ENCODE data around the gene ASNSD1. TPM values are rescaled to one million over a fixed set of nuclear protein-coding genes. Genes with fewer than 3 reads are reported as not detected.
"Not testable (repeated sequence)": the region's sequence is repeated elsewhere in the genome, so short reads cannot be mapped to it uniquely, and the experiment has no call there.

The ASNSD1 gene
- polyA plus RNA-seq, 1 donor, result 35.9 TPM

DNA sequence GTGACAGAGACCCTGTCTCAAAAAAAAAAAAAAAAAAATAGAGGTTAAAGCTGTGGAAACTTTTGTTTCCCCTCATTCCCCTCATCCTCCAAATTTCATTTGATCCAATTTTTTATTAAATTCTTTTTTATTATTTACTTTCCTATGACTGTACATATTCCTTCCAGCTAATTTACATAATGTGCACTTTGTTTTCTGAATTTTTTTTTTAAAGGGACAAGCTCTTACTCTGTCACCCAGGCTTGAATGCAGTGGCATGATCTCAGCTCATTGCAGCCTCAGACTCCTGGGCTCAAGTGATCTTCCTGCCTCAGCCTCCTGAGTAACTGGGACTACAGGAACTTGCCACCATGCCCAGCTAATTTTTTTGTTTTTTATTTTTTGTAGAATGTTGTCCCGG lies 23.6 kb downstream of the ASNSD1 start:
- DNase-seq, result no peak
- WGBS (ENCODE audit: insufficient coverage, low lambda C conversion rate), result 89% methylated on average over 1 of the region's 1 CpG
- no peaks in the 10 kb centered on the region for H3K9me3 ChIP-seq (ENCODE audit: control insufficient read depth, low read depth, low read length)
- no peaks in the 10 kb centered on the region for H3K36me3 ChIP-seq (ENCODE audit: control insufficient read depth, insufficient read depth, low read length)
- no peak overlapping the region for H3K27ac ChIP-seq (ENCODE audit: low read length)
- H3K4me3 ChIP-seq (ENCODE audit: low read length), result no peak overlapping the region
- no peaks in the 10 kb centered on the region for H3K27me3 ChIP-seq (ENCODE audit: control insufficient read depth, insufficient read depth, low read length)
- no peaks in the 10 kb centered on the region for H3K4me1 ChIP-seq (ENCODE audit: control insufficient read depth, insufficient read depth, low read length)

DNA sequence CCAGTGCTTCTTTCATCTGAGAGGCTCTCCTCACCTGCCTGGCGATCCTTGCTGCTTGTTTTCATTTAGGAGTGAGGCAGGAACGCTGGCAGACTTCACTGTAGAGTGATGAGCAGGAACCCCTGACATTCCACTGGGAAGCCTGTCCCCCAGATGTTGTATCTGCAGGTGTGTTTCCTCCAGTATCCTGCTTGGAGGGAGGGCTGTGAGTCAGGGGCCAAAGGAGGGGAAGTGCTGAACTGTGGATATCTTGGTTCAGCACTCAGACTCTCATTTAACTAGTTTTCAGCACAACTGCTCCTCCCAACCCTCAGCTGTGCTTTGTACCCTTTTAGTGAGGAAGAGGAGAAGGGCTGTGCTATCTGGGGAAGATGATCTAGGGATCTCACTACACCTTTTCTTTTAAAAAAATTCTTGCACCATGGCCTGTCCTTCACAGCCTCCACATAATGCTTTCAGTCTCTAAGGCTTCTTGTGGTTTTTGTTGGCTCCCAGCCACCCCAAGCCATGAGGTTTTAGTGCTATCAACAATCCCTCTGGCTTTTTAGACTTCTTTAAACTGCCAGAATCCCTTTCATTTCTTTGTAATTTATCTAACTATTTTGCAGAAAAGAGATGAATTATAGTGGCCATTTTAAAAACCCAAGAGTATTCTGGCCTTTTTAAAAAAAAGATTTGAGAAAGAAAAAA lies 24.4 kb downstream of the ASNSD1 start:
- WGBS (ENCODE audit: insufficient coverage, low lambda C conversion rate), result no CpG with 5 or more reads among the region's 2 CpGs
- no peaks in the 10 kb centered on the region for H3K9me3 ChIP-seq (ENCODE audit: control insufficient read depth, low read depth, low read length)
- no peaks in the 10 kb centered on the region for H3K27me3 ChIP-seq (ENCODE audit: control insufficient read depth, insufficient read depth, low read length)
- H3K4me3 ChIP-seq (ENCODE audit: low read length), result no peak overlapping the region
- DNase-seq, result no peak
- H3K4me1 ChIP-seq (ENCODE audit: control insufficient read depth, insufficient read depth, low read length), result no peaks in the 10 kb centered on the region
- H3K27ac ChIP-seq (ENCODE audit: low read length), result no peak overlapping the region
- no peaks in the 10 kb centered on the region for H3K36me3 ChIP-seq (ENCODE audit: control insufficient read depth, insufficient read depth, low read length)

GRCh38 chr2:189687796-189688195 lies 26.5 kb downstream of the ASNSD1 start:
- WGBS (ENCODE audit: insufficient coverage, low lambda C conversion rate), result no CpG with 5 or more reads among the region's 1 CpG
- not testable (repeated sequence) for H3K4me3 ChIP-seq (ENCODE audit: low read length)

DNA sequence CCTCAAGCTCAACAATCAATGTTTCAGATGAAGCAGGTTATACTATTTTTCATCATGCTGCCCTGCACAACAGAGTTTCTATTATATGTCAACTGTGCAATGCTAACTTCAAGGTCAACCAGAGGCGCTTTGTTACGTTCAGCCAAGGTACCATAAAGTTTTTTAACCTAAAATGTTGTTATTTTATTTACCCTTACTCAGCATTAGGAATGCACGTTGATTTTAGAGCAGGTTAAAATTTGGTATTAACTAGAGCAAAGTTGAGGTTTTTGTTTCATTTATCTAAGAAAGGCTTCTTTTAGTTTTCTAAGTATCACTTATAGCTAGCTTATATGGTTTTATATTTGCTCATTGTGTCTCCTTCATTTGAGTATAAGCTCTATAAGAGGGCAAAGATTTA lies 35.0 kb downstream of the ASNSD1 start:
- DNase-seq, result no peak
- Histone ChIP-seq H3K4me3 (ENCODE audit: low read length) (no peak overlapping the region), H3K36me3 (ENCODE audit: control insufficient read depth, insufficient read depth, low read length) (no peaks in the 10 kb centered on the region), H3K9me3 (ENCODE audit: control insufficient read depth, low read depth, low read length) (no peaks in the 10 kb centered on the region), H3K27me3 (ENCODE audit: control insufficient read depth, insufficient read depth, low read length) (no peaks in the 10 kb centered on the region), H3K4me1 (ENCODE audit: control insufficient read depth, insufficient read depth, low read length) (no peaks in the 10 kb centered on the region), H3K27ac (ENCODE audit: low read length) (no peak overlapping the region)
- WGBS (ENCODE audit: insufficient coverage, low lambda C conversion rate), result 93% methylated on average over 2 of the region's 3 CpGs

More at GRCh38 chr2:189687796-189688195, 26.5 kb downstream of the ASNSD1 start:
- H3K4me1 ChIP-seq (ENCODE audit: control insufficient read depth, insufficient read depth, low read length); H3K27ac ChIP-seq (ENCODE audit: low read length); H3K36me3 ChIP-seq (ENCODE audit: control insufficient read depth, insufficient read depth, low read length); H3K27me3 ChIP-seq (ENCODE audit: control insufficient read depth, insufficient read depth, low read length); DNase-seq; H3K9me3 ChIP-seq (ENCODE audit: control insufficient read depth, low read depth, low read length): not testable (repeated sequence)

DNA sequence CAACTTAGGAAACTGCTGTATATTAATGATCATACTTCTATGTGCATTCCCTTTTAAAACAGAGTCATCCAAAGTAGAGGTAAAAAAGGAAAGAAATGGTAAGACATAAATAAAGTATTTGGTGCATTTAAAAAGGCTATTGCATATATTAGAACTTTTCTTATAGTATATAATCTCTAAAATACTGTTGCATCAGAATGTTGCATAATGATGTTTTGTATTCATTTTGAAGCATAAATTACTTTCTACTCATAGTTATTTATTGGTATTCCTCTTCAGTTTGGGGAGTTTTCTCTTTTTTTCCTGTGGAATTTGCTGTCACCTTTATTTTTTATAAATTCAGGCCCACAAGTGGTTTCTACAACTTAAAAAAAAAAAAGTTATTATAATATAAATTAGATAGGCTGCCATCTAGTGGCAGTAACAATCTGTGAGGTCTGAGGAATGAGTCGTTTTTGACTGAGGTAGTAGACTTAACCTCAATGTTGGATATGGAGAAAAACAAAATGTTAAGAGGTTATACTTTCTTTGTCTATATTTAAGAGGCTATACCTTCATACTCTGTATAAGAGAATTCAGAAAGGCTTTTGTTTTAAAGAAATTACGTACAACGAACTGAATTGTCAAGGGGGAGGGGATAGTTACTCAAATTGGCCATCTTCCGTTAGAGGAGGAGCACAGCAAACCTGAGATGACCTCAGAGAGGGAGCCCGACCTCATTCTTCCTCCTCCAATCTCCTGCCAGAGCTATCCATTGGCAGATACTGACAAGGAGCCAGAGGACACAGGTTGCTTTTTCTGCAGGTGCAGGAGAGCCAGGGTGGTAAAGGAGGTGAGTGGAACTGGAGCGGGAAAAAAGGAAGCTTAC lies 37.0 kb downstream of the ASNSD1 start:
- Histone ChIP-seq H3K9me3 (ENCODE audit: control insufficient read depth, low read depth, low read length) (no peaks in the 10 kb centered on the region), H3K27me3 (ENCODE audit: control insufficient read depth, insufficient read depth, low read length) (no peaks in the 10 kb centered on the region), H3K36me3 (ENCODE audit: control insufficient read depth, insufficient read depth, low read length) (no peaks in the 10 kb centered on the region), H3K27ac (ENCODE audit: low read length) (no peak overlapping the region), H3K4me3 (ENCODE audit: low read length) (no peak overlapping the region), H3K4me1 (ENCODE audit: control insufficient read depth, insufficient read depth, low read length) (no peaks in the 10 kb centered on the region)
- no CpG with 5 or more reads among the region's 6 CpGs for WGBS (ENCODE audit: insufficient coverage, low lambda C conversion rate)
- peak in 1 of 2 donors; percentile 9 for DNase-seq

DNA sequence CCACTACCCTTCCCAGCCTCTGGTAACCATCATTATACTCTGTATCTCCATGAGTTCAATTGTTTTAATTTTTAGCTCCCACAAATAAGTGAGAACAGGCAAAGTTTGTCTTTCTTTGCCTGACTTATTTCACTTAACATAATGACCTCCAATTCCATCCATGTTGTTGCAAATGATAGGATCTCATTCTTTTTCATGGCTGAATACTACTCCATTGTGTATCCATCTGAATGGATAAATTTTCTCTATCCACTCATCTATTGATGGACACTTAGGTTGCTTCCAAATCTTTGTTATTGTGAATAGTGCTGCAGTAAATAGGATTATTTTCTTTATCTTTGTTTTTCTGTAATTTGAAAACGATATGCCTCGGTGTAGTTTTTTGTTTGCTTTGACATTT lies 39.4 kb downstream of the ASNSD1 start:
- H3K4me3 ChIP-seq (ENCODE audit: low read length), result no peak overlapping the region
- no peaks in the 10 kb centered on the region for H3K36me3 ChIP-seq (ENCODE audit: control insufficient read depth, insufficient read depth, low read length)
- H3K27me3 ChIP-seq (ENCODE audit: control insufficient read depth, insufficient read depth, low read length), result no peaks in the 10 kb centered on the region
- no peak for DNase-seq
- H3K4me1 ChIP-seq (ENCODE audit: control insufficient read depth, insufficient read depth, low read length), result no peaks in the 10 kb centered on the region
- WGBS (ENCODE audit: insufficient coverage, low lambda C conversion rate), result 54% methylated on average over 2 of the region's 2 CpGs
- no peak overlapping the region for H3K27ac ChIP-seq (ENCODE audit: low read length)
- H3K9me3 ChIP-seq (ENCODE audit: control insufficient read depth, low read depth, low read length), result no peaks in the 10 kb centered on the region

DNA sequence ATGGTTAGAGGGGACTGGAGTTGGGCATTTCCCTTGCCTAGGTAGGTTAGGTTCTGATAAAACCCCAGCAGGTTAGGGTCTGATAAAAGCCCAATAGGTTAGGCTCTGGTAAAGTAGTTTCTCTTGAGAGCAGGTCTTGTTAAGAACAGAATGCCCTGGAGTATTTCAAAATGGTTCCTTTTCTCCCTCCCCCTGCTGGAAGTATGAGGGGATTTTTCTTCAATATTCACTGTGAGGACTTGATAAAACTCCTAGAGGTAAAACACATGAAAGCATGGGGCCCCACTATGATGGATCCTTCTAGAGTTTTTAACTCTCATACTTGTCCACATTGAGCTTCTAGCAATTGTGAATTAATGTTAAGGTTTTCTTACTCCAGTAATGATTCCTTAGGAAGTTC lies 40.8 kb downstream of the ASNSD1 start:
- Histone ChIP-seq H3K4me3 (ENCODE audit: low read length) (no peak overlapping the region), H3K27me3 (ENCODE audit: control insufficient read depth, insufficient read depth, low read length) (no peaks in the 10 kb centered on the region), H3K4me1 (ENCODE audit: control insufficient read depth, insufficient read depth, low read length) (no peaks in the 10 kb centered on the region), H3K36me3 (ENCODE audit: control insufficient read depth, insufficient read depth, low read length) (no peaks in the 10 kb centered on the region), H3K27ac (ENCODE audit: low read length) (no peak overlapping the region), H3K9me3 (ENCODE audit: control insufficient read depth, low read depth, low read length) (no peaks in the 10 kb centered on the region)
- no peak for DNase-seq

GRCh38 chr2:189709501-189710221 lies 48.4 kb downstream of the ASNSD1 start:
- no peaks in the 10 kb centered on the region for H3K9me3 ChIP-seq (ENCODE audit: control insufficient read depth, low read depth, low read length)
- WGBS (ENCODE audit: insufficient coverage, low lambda C conversion rate), result 87% methylated on average over 2 of the region's 5 CpGs
- H3K27ac ChIP-seq (ENCODE audit: low read length), result no peak overlapping the region
- no peak for DNase-seq
- no peaks in the 10 kb centered on the region for H3K27me3 ChIP-seq (ENCODE audit: control insufficient read depth, insufficient read depth, low read length)
- H3K4me1 ChIP-seq (ENCODE audit: control insufficient read depth, insufficient read depth, low read length), result no peaks in the 10 kb centered on the region
- peaks cover 8% of the 10 kb centered on the region for H3K36me3 ChIP-seq (ENCODE audit: control insufficient read depth, insufficient read depth, low read length)
- H3K4me3 ChIP-seq (ENCODE audit: low read length), result no peak overlapping the region

- WGBS (ENCODE audit: insufficient coverage, low lambda C conversion rate), result no CpG with 5 or more reads among the region's 1 CpG
- not testable (repeated sequence) for H3K36me3 ChIP-seq (ENCODE audit: control insufficient read depth, insufficient read depth, low read length); H3K27ac ChIP-seq (ENCODE audit: low read length)
Measured at GRCh38 chr2:189717593-189717992, 56.3 kb downstream of the ASNSD1 start.

DNA sequence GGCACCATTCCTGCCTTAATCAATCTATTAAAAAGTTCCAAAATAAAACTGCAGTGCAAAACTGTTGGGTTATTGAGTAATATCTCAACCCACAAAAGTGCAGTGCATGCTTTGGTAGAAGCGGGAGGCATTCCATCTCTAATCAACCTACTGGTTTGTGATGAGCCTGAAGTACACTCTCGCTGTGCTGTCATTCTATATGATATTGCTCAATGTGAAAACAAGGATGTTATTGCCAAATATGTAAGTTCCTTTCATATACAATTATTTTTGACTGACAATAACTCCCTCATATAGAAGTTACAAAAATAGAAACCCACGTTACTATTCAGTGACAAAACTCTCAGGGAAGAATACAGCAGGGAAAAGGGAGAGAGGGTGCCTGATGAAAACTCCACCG lies 58.3 kb downstream of the ASNSD1 start:
- WGBS (ENCODE audit: insufficient coverage, low lambda C conversion rate), result 100% methylated on average over 2 of the region's 4 CpGs
- Histone ChIP-seq H3K4me3 (ENCODE audit: low read length) (no peak overlapping the region), H3K9me3 (ENCODE audit: control insufficient read depth, low read depth, low read length) (no peaks in the 10 kb centered on the region), H3K4me1 (ENCODE audit: control insufficient read depth, insufficient read depth, low read length) (no peaks in the 10 kb centered on the region), H3K27ac (ENCODE audit: low read length) (no peak overlapping the region), H3K27me3 (ENCODE audit: control insufficient read depth, insufficient read depth, low read length) (no peaks in the 10 kb centered on the region), H3K36me3 (ENCODE audit: control insufficient read depth, insufficient read depth, low read length) (no peaks in the 10 kb centered on the region)
- DNase-seq, result no peak

More at GRCh38 chr2:189717593-189717992, 56.3 kb downstream of the ASNSD1 start:
- DNase-seq; H3K9me3 ChIP-seq (ENCODE audit: control insufficient read depth, low read depth, low read length); H3K4me3 ChIP-seq (ENCODE audit: low read length); H3K27me3 ChIP-seq (ENCODE audit: control insufficient read depth, insufficient read depth, low read length); H3K4me1 ChIP-seq (ENCODE audit: control insufficient read depth, insufficient read depth, low read length): not testable (repeated sequence)
